Rectal smooth muscle tissue (tissue), 1 donor: ENCODE data around the gene TNNT1.
"Not testable (repeated sequence)": the region's sequence is repeated elsewhere in the genome, so short reads cannot be mapped to it uniquely, and the experiment has no call there.

ENCODE experiments used
- H3K27ac ChIP-seq: one replicate; pipeline ENCODE4 v1.7.0; 2013; ENCODE audit warnings: low read depth, low read length, inconsistent platforms
- H3K27me3 ChIP-seq: one replicate; pipeline ENCODE4 v1.7.0; 2013; ENCODE audit warnings: low read length; ENCODE audit not compliant: control insufficient read depth, insufficient read depth
- H3K36me3 ChIP-seq: one replicate; pipeline ENCODE4 v1.7.0; 2013; ENCODE audit warnings: low read length; ENCODE audit not compliant: control insufficient read depth, insufficient read depth
- H3K4me1 ChIP-seq: one replicate; pipeline ENCODE4 v1.7.0; 2013; ENCODE audit warnings: low read length; ENCODE audit not compliant: control insufficient read depth, insufficient read depth
- H3K4me3 ChIP-seq: one replicate; pipeline ENCODE4 v1.7.0; 2013; ENCODE audit warnings: low read length
- H3K9ac ChIP-seq: one replicate; pipeline ENCODE4 v1.7.0; 2013; ENCODE audit warnings: low read length

TNNT1 gene

GRCh38 chr19:55109527-55110291 is 39.3 kb downstream of the TNNT1 start:
- Histone ChIP-seq H3K4me1 (peaks cover 20% of the 10 kb centered on the region), H3K27me3 (no peaks in the 10 kb centered on the region), H3K27ac (peak overlapping the region; percentile 1), H3K36me3 (peaks cover 12% of the 10 kb centered on the region), H3K4me3 (no peak overlapping the region), H3K9ac (no peak overlapping the region)

- not testable (repeated sequence) for H3K9ac ChIP-seq, H3K27me3 ChIP-seq, H3K4me1 ChIP-seq, H3K4me3 ChIP-seq, H3K27ac ChIP-seq
- H3K36me3 ChIP-seq = peaks cover 20% of the 10 kb centered on the region
Observed at GRCh38 chr19:55107252-55107651, 41.8 kb downstream of the TNNT1 start.

DNA sequence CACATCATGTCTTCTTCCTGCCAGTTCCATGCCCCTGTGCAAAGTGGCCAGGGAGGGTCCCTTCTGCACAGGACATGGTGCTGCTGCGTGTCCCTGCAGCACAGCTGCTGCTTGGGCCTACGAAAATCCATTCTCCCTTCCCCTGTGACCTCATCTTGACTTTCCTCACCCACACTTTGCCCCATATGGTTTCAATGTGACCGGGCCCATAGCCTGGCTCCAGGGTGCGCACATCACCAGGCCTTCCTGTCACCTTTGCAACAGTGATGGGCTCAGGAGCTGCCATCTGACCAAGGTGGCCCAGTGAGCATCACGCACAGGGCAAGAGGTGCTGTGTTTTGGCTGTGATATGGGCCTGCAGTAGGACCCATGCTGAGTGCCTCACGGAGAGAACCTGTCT is 42.4 kb downstream of the TNNT1 start:
- Histone ChIP-seq H3K4me1 (peaks cover under 1% of the 10 kb centered on the region), H3K27me3 (no peaks in the 10 kb centered on the region), H3K9ac (no peak overlapping the region), H3K27ac (no peak overlapping the region), H3K36me3 (peaks cover 24% of the 10 kb centered on the region), H3K4me3 (no peak overlapping the region)

GRCh38 chr19:55105237-55105636 is 43.8 kb downstream of the TNNT1 start:
- Histone ChIP-seq H3K27ac (no peak overlapping the region), H3K27me3 (no peaks in the 10 kb centered on the region), H3K9ac (no peak overlapping the region), H3K36me3 (peaks cover 24% of the 10 kb centered on the region), H3K4me3 (no peak overlapping the region), H3K4me1 (no peaks in the 10 kb centered on the region)

GRCh38 chr19:55103190-55103589 is 45.8 kb downstream of the TNNT1 start:
- H3K9ac ChIP-seq = no peak overlapping the region
- no peaks in the 10 kb centered on the region for H3K27me3 ChIP-seq
- H3K36me3 ChIP-seq = peaks cover 20% of the 10 kb centered on the region
- no peaks in the 10 kb centered on the region for H3K4me1 ChIP-seq
- no peak overlapping the region for H3K27ac ChIP-seq
- no peak overlapping the region for H3K4me3 ChIP-seq

DNA sequence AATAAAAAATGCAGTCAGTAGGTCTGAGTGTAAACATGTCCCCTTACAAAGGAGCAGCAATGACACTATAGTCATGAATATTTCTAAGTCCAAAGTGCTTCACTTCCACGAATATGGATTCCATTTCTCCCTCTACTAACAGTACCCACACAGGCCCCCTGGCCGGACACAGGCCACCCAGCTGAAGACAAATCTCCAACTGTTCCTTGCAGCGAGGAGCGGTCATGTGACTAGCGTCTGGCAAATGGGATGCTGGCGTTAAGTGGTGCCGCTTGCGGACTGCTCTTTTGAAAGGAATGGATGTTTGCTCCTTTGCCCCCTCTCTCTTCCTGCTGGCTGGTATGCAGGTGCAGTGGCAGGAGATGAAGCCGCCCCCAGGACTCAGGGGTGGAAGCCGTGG is 47.7 kb downstream of the TNNT1 start:
- Histone ChIP-seq H3K36me3 (peaks cover 20% of the 10 kb centered on the region), H3K4me1 (no peaks in the 10 kb centered on the region), H3K4me3 (no peak overlapping the region), H3K9ac (no peak overlapping the region), H3K27me3 (no peaks in the 10 kb centered on the region), H3K27ac (no peak overlapping the region)

DNA sequence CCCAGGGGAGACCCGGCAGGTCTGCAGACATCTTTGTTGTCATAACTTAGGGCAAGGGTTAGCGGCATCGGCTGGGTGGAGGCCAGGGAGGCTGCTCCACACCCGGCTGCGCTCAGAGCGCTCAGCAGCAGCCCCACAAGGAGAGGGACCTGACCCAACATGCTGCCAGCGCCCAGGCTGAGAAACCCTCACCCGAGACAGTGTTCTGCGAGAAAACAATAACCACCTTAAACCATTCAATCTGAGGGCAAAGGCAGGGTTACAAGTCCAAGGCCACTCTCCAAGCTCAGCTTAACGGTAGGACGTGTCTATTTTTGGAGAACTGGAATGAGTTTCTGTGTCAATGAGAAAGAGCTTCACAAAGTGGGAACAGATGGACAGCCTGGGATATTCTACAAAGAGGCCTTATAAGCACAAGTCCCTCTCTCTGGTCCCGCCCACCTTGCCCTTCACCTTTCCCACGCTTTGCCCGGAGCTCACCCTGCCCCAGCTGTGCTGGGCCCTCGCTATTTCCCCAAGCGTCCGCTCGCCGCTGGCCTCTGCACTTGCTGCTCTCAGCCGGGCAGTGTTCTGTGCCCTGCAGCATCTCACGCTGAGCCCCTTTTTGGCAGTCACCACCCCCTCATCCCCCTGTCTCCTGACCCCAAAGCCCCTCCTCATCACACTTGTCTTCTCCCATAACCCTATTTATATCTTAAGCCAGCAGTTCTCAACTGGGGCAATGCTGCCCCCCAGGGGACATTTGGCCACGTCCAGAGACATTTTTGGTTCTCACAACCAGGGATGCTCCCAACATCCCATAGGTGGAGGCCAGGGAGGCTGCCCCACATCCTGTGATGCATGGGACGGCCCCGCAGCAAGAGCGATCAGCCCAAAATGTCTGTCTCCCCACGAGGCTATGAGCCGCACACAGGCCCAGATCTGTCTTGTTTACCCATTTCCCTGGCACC is 49.2 kb downstream of the TNNT1 start:
- Histone ChIP-seq H3K27ac (no peak overlapping the region), H3K4me1 (no peaks in the 10 kb centered on the region), H3K27me3 (no peaks in the 10 kb centered on the region), H3K4me3 (no peak overlapping the region), H3K9ac (no peak overlapping the region), H3K36me3 (peaks cover 30% of the 10 kb centered on the region)

DNA sequence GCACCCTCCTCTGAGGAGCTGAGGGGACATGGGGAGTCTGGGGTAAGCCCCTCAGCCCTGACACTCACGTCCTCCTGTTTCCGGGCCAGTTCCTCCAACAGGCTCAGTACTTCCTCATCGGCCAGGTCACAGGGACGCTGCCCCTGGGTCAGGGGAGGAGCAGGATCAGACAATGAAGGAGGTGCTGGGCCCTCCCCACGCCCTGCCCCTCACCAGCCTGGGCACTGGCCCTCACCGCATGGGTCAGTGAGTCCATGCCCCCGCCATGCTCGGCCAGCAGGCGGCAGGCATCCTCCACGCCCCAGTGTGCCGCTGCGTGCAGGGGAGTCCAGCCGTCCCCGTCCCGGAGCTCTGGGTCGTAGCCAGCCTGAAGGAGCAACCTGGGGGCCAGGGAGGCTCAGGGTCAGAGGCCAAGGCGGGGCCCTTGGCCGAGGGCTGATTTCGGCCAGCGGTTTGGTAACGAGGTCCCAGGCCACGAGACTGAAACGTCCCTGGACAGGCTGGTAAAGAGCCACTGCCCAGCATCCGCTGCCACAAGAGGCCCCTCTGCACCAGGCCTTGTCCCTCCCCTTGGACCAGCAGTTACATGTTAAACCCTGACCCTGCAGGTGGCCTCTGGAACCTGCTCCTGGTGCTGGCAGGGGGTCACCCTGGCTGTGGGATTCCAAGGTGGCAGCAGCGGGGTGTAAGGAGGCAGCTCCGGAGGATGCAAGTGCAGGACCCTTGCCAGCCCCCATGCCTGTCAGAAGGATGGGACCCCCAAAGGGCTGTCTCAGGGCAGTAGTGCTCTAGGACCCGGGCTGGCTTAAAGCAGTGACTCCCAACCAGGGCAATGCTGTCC is 50.1 kb downstream of the TNNT1 start:
- Histone ChIP-seq H3K27ac (no peak overlapping the region), H3K27me3 (no peaks in the 10 kb centered on the region), H3K4me3 (no peak overlapping the region), H3K4me1 (no peaks in the 10 kb centered on the region), H3K36me3 (peaks cover 34% of the 10 kb centered on the region), H3K9ac (no peak overlapping the region)

DNA sequence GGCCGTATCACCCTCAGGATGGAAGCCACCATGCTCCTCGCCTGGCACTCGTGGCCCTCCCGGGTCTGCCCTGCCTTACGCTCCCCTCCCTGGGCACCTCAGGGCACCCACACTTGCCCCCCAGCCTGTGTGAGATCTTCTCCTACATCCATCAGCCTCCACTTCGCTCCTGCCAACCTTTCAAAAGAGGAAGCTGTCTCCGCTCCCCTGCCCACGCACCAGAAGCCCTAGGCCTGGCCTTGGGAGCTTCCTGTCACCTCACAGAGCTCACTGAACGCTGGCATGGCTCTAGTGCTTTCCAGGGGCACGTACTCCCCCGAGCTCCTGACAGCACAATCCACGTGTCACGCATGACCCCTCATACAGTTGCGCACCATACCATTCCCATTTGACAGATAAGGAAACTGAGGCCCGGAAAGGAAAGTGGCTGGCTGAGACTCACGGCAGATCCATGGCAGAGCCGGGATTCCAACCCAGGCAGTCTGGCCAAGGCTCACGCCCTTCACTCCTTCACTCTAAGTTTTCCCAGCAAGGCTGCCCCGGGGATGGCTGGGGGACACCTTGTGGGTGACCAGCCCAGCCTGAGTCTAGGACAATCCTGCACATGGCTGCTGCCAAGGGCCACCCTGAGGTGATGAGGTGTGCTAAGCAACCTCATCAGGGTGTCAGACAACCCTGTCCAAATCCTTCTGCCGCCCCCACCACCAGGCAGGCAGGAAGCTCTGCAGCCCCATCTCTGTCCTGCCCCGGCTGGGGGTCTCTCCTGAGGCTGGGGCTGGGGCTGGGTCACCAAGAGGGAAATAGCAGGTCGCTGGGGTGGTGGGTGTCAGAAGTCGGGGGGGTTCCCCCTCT is 50.9 kb downstream of the TNNT1 start:
- Histone ChIP-seq H3K27me3 (no peaks in the 10 kb centered on the region), H3K36me3 (peaks cover 29% of the 10 kb centered on the region), H3K9ac (no peak overlapping the region), H3K4me1 (no peaks in the 10 kb centered on the region), H3K27ac (no peak overlapping the region), H3K4me3 (no peak overlapping the region)

- peaks cover 20% of the 10 kb centered on the region for H3K36me3 ChIP-seq
- H3K9ac ChIP-seq = no peak overlapping the region
- no peak overlapping the region for H3K4me3 ChIP-seq
- H3K4me1 ChIP-seq = no peaks in the 10 kb centered on the region
- H3K27me3 ChIP-seq = no peaks in the 10 kb centered on the region
- no peak overlapping the region for H3K27ac ChIP-seq
Observed at GRCh38 chr19:55096061-55096701, 52.8 kb downstream of the TNNT1 start.
